IPS DF 6.9 (cell line): Measurements from ENCODE around the gene PPBP.
"Not testable (repeated sequence)": the region's sequence is repeated elsewhere in the genome, so short reads cannot be mapped to it uniquely, and the experiment has no call there.

ENCODE experiments used
- DNase-seq: peaks from one replicate; pipeline ENCODE4 v3.0.0-alpha.2; 2013; ENCODE audit warnings: low read depth, low spot score
- H3K27ac ChIP-seq: one replicate; pipeline ENCODE4 v1.5.1; 2013; ENCODE audit warnings: low read length, control low read depth
- H3K27me3 ChIP-seq: 2 replicates; pipeline ENCODE4 v1.6.1; 2013; ENCODE audit warnings: mild to moderate bottlenecking, low read length; ENCODE audit not compliant: control insufficient read depth, insufficient read depth
- H3K36me3 ChIP-seq: 2 replicates; pipeline ENCODE4 v1.6.1; 2013; ENCODE audit warnings: low read length; ENCODE audit not compliant: control insufficient read depth, insufficient read depth
- H3K4me1 ChIP-seq: 2 replicates; pipeline ENCODE4 v1.6.1; 2013; ENCODE audit warnings: low read length; ENCODE audit not compliant: control insufficient read depth, insufficient read depth
- H3K4me3 ChIP-seq: 2 replicates; pipeline ENCODE4 v1.5.1; 2013; ENCODE audit warnings: mild to moderate bottlenecking, low read length
- H3K9me3 ChIP-seq: 2 replicates; pipeline ENCODE4 v1.6.1; 2013; ENCODE audit warnings: low read length, inconsistent platforms; ENCODE audit not compliant: control insufficient read depth, insufficient read depth
- WGBS: extraction: QIAGEN DNeasy Blood & Tissue Kit; methylation state at CpG from one replicate; pipeline ENCODE4 v1.1.7; 2013; ENCODE audit warnings: mixed read lengths, missing lambda C conversion rate; ENCODE audit not compliant: insufficient read length, insufficient coverage; 5-methylcytosine and 5-hydroxymethylcytosine counted together

Gene PPBP

DNA sequence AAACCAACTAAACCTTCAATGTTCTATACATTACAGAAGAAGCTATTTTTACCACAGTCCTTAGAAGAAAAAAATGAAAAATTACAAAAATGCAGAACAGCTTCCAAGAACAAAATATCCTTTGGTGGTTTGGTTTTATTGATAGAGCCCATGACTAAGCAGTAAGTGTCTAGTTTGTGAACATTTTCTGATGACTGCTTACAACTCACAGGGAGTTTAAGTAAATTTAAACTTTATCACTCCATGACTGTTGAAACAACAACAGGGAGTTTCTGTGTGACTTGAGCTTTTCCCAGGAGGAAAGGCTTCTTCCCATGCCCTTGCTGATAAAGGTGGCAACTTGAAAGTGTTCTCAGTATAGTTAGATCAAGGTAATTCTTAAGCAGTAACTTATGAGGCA lies 9.1 kb downstream of the PPBP start:
- no peaks in the 10 kb centered on the region for H3K36me3 ChIP-seq
- no peaks in the 10 kb centered on the region for H3K27me3 ChIP-seq
- H3K27ac ChIP-seq: no peak overlapping the region
- no peak for DNase-seq
- no peaks in the 10 kb centered on the region for H3K9me3 ChIP-seq
- no peak overlapping the region for H3K4me3 ChIP-seq
- H3K4me1 ChIP-seq: no peaks in the 10 kb centered on the region

DNA sequence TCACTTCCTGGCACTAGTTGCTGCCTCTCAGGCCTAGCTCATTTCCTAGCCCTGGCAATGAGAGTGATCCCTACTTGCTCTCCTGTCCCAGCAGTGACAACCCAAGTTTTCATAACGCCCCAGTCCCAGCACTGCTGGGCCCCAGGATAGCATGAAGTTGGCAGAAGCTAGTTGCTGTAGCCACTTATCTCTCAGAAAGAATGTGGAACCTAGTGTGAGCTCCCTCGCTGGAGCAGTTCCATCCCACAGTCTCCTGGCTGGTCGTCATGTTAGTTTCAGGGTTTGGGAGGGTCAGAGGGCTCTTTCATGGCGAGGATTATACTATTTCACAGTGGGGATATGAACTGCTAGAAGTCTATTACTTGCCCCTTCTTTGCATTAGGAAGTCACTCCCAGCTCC lies 11.3 kb downstream of the PPBP start:
- H3K27ac ChIP-seq: no peak overlapping the region
- H3K4me1 ChIP-seq: no peaks in the 10 kb centered on the region
- H3K27me3 ChIP-seq: no peaks in the 10 kb centered on the region
- no peaks in the 10 kb centered on the region for H3K36me3 ChIP-seq
- no CpG with 5 or more reads among the region's 4 CpGs for WGBS
- no peak for DNase-seq
- H3K4me3 ChIP-seq: no peak overlapping the region
- no peaks in the 10 kb centered on the region for H3K9me3 ChIP-seq

DNA sequence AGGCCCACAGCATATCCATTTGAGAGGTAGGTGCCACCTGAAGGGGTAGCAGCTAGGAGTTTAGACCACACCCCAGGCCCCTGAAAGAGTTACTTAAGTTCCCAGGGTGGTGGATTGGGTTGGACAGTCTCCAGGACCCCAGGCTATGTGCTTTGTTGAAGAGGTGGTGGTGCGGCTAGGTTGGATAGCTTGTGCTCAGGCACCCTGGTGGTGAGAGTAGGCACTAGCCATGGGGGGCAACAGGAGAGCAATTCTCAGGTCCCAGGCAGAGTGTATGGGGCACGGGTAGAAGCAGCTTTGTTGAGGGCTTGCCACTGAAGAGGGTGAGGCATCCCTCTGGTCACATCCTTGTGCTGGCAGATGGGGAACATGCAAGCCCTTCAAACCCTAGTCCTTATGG lies 11.8 kb downstream of the PPBP start:
- Histone ChIP-seq H3K27me3 (no peaks in the 10 kb centered on the region), H3K4me1 (no peaks in the 10 kb centered on the region), H3K36me3 (no peaks in the 10 kb centered on the region), H3K4me3 (no peak overlapping the region), H3K27ac (no peak overlapping the region), H3K9me3 (no peaks in the 10 kb centered on the region)
- WGBS: no CpG with 5 or more reads among the region's 2 CpGs
- no peak for DNase-seq

DNA sequence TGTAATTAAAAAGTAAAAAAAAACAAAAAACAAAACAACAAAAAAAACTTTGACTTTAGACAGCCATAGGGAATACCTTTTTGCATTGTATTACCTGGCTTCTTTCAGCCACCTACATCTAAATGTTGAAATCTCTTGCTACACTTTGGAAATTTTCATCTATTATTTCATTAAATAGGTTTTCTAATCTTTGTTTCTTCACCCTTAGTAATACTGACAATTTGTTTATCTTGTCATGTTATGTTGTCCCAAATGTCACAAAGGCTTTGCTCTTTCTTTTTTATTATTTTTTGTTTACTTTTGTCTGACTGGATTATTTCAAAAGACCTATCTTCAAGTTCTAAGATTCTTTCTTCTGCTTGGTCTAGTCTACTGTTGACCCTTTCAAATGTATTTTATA lies 13.6 kb downstream of the PPBP start:
- H3K9me3 ChIP-seq: no peaks in the 10 kb centered on the region
- H3K27me3 ChIP-seq: no peaks in the 10 kb centered on the region

DNA sequence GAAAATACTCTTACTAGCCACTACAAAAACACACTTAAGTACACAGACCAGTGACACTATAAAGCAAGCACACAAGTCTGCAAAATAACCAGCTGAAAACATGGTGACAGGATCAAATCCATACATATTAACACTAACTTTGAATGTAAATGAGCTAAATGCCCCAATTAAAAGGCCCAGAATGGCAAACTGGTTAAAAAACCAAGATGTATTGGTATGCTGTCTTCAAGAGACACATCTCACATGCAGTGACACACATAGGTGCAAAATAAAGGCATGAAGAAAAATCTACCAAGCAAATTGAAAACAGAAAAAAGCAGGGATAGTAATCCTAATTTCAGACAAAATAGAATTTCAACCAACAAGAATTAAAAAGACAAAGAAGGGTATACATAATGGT lies 17.0 kb downstream of the PPBP start:
- no peaks in the 10 kb centered on the region for H3K36me3 ChIP-seq
- DNase-seq: no peak
- no peak overlapping the region for H3K4me3 ChIP-seq
- H3K27me3 ChIP-seq: no peaks in the 10 kb centered on the region
- H3K27ac ChIP-seq: no peak overlapping the region
- no peaks in the 10 kb centered on the region; the same call in 1 of the 2 replicates for H3K4me1 ChIP-seq
- no peaks in the 10 kb centered on the region for H3K9me3 ChIP-seq

More for the DNA sequence above, 13.6 kb downstream of the PPBP start:
- DNase-seq: no peak
- H3K27ac ChIP-seq: no peak overlapping the region
- H3K36me3 ChIP-seq: no peaks in the 10 kb centered on the region
- H3K4me1 ChIP-seq: no peaks in the 10 kb centered on the region
- no peak overlapping the region for H3K4me3 ChIP-seq

DNA sequence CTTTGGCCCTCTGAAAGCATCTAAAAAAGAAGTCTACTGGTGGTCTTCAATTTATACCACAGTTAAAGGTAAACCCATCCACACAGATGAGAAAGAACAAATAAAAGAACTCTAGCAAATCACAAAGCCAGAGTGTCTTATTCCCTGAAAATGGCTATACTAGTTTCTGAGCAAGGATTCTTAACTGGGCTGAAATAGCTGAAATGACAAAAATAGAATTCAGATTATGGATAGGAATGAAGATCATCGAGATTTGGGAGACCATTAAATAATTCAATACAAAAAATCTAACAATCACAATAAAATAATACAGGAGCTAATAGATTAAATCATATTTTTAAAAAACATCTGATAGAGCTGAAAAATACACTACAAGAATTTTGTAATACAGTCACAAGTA lies 18.0 kb downstream of the PPBP start:
- no peaks in the 10 kb centered on the region; the same call in 1 of the 2 replicates for H3K4me1 ChIP-seq
- WGBS: no CpG with 5 or more reads among the region's 1 CpG
- H3K4me3 ChIP-seq: no peak overlapping the region
- DNase-seq: no peak
- H3K9me3 ChIP-seq: no peaks in the 10 kb centered on the region
- H3K36me3 ChIP-seq: no peaks in the 10 kb centered on the region
- H3K27ac ChIP-seq: no peak overlapping the region
- H3K27me3 ChIP-seq: no peaks in the 10 kb centered on the region

DNA sequence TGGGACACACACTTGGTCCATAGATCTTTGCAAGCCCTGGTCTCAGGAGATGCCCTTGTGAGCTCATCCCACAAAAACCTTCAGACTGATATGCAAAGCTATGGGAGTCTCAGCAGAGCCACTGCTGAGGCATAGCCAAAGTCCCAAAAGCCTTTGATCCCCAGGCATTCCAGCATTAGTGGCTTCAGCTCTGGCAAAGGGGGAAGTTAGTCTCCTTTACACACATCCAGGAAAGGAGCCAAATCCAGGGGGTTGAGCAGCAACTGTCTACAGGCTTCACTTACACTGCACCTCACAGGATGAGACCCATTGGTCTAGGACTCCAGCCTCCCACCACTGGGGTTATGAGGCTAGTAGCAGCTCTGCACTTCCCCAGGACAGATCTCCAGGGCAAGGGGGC lies 20.1 kb downstream of the PPBP start:
- Histone ChIP-seq H3K4me3 (no peak overlapping the region), H3K27me3 (no peaks in the 10 kb centered on the region), H3K27ac (no peak overlapping the region), H3K36me3 (no peaks in the 10 kb centered on the region), H3K9me3 (no peaks in the 10 kb centered on the region), H3K4me1 (no peaks in the 10 kb centered on the region; the same call in 1 of the 2 replicates)
- DNase-seq: no peak

DNA sequence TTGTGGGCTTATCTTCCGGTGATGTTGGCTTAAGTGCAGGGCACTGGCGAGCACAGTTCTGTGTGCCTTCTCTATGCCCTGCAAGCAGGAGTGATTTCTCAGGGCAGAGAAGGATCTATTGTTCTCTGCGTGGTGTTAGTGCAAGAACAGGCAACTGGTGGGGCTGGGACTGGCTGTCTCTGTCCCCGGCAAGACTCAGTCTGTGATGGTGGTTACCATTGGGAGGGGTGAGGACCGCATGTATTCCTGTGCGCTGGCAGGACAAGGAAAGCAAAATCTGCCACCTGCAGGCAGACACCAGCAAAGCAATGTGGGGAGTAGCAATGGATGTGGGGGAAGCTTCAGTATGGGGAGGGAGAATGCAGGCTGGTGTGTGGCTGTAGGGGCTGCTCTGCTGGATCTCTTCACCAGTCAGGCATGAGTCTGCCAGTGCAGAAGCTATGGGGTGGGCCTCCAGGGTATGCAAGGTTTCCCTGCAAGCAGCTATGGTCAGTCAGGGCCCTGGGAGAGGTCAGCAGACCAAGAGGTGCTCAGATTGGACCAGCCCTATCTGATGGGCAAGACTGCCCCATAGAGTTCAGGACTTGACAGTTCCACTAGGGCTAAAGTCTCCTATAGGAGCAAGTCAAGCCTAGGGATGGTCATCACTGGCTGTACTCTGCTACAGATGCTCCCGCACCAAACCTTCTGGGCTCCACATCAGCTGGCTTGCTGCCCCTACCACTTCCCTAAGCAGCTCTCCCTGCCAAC lies 23.0 kb downstream of the PPBP start:
- DNase-seq: peak; percentile 60
- WGBS: no CpG with 5 or more reads among the region's 7 CpGs
- H3K4me3 ChIP-seq: no peak overlapping the region

DNA sequence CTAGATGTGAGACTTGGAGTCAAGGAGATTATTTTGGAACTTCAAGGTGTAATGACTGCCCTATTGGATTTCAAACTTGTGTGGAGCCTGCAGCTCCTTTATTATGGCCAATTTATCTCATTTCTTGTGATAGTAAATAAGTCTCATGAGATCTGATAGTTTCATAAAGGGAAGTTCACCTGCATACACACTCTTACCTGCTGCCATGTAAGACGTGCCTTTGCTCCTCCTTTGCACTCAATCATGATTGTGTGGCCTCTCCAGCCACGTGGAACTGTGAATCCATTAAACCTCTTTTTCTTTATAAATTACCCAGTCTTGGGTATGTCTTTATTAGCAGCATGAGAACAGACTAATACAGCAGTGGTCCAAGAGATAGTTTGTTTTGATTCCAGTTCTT lies 25.3 kb downstream of the PPBP start:
- Histone ChIP-seq H3K4me3 (no peak overlapping the region), H3K36me3 (no peaks in the 10 kb centered on the region), H3K27ac (no peak overlapping the region), H3K9me3 (0 out of 2 replicates have a peak, but pooled peaks cover 2% of the 10 kb centered on the region), H3K4me1 (no peaks in the 10 kb centered on the region), H3K27me3 (no peaks in the 10 kb centered on the region)
- no peak for DNase-seq
- WGBS: no CpG with 5 or more reads among the region's 2 CpGs

More for the DNA sequence above, 23.0 kb downstream of the PPBP start:
- no peak overlapping the region for H3K27ac ChIP-seq
- 0 out of 2 replicates have a peak, but pooled peaks cover 2% of the 10 kb centered on the region for H3K9me3 ChIP-seq
- no peaks in the 10 kb centered on the region for H3K27me3 ChIP-seq
- H3K36me3 ChIP-seq: no peaks in the 10 kb centered on the region
- no peaks in the 10 kb centered on the region; the same call in 1 of the 2 replicates for H3K4me1 ChIP-seq

DNA sequence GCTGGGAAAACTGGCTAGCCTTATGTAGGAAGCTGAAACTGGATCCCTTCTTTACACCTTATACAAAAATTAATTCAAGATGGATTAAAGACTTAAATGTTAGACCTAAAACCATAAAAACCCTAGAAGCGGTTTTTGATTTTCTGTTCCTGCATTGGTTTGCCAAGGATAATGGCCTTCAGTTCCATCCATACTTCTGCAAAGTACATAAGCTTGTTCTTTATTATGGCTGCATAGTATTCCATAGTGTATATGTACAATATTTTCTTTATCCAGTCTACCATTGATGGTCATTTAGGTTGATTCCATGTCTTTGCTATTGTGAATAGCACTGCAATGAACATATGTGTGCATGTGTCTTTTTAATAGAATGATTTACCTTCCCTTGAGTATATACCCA lies 28.9 kb downstream of the PPBP start:
- not testable (repeated sequence) for H3K36me3 ChIP-seq, H3K27me3 ChIP-seq, DNase-seq, H3K27ac ChIP-seq, H3K4me1 ChIP-seq, H3K9me3 ChIP-seq, H3K4me3 ChIP-seq
- no CpG with 5 or more reads among the region's 1 CpG for WGBS

DNA sequence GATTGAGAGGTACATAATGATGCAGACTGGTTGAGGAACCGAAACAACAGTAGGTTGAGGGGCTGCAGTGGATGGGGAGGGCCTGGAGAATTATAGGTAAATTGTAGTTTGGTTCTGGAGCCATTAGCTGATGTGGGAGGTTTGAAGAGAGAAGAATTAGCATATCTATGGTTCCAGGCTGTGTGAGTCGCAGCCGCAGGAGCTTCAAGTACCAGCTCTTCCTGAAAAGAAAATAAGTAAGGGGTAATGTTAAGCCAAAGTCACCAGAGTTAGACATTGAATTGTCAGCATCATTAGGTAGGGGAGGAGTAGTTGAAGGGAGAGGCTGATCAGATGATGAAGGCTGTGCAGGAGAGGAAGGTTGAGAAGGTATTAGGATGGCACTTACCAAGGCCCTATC lies 35.6 kb downstream of the PPBP start:
- peaks cover 4% of the 10 kb centered on the region; the same call in 1 of the 2 replicates for H3K27me3 ChIP-seq
- no CpG with 5 or more reads among the region's 3 CpGs for WGBS
- H3K4me3 ChIP-seq: no peak overlapping the region
- peaks cover 3% of the 10 kb centered on the region for H3K4me1 ChIP-seq
- H3K36me3 ChIP-seq: no peaks in the 10 kb centered on the region
- no peak for DNase-seq
- H3K27ac ChIP-seq: no peak overlapping the region
- no peaks in the 10 kb centered on the region for H3K9me3 ChIP-seq
